Measurements from ENCODE around the gene DNMT3A. TPM values are rescaled to one million over a fixed set of nuclear protein-coding genes. Genes with fewer than 3 reads are reported as not detected.

The DNMT3A gene
- total and polyA plus RNA-seq, 2 donors (not counting 1 experiment from before 2014, with no cell fraction given) = 8.9 to 24.5 TPM

- H3K27me3 ChIP-seq (replicated peaks in 1 of 4; ENCODE audit: control extremely low read depth in 1 of 4, control insufficient read depth in 3 of 4, insufficient read depth in 4 of 4, low read length in 3 of 4) = no peaks in the 10 kb centered on the region
- DNase-seq (no peak), ATAC-seq (ENCODE audit: low read depth) (no peak)
- H3K4me1 ChIP-seq (ENCODE audit: control insufficient read depth in 2 of 2, insufficient read depth in 2 of 2, low read length in 2 of 2) = peaks cover 9 to 25% of the 10 kb centered on the region in 2 donors
- H3K4me1 Mint-ChIP-seq = peaks cover 17% of the 10 kb centered on the region
- H3K27ac ChIP-seq (ENCODE audit: low read length in 2 of 2) = no peak overlapping the region
- ChIA-PET POLR2A (no interaction called here), CTCF (interaction anchor here (0.7 to 1.4 kb wide), 3 partner anchors 20 to 114 kb away, joined by 3 to 4 read pairs (median 3); no protein-coding TSS in a partner anchor)
- H4K20me1 ChIP-seq (ENCODE audit: control insufficient read depth, insufficient read depth, low read length, poor library complexity, severe bottlenecking) = peaks cover 15% of the 10 kb centered on the region
- intact Hi-C loops (cut with micrococcal nuclease) = no loop called here
- no peaks in the 10 kb centered on the region for H3K9me3 Mint-ChIP-seq (ENCODE audit: insufficient read depth)
- H3K4me3 Mint-ChIP-seq = no peak overlapping the region
- no peak overlapping the region for H3K4me2 ChIP-seq (replicated peaks; ENCODE audit: low read depth, low read length, poor library complexity, severe bottlenecking)
- 95% methylated on average over 18 of the region's 20 CpGs for WGBS (ENCODE audit: insufficient coverage)
- no peak overlapping the region for H3K9ac ChIP-seq (ENCODE audit: low read length)
- H2AFZ ChIP-seq (ENCODE audit: insufficient read depth, low read depth, low read length, poor library complexity, severe bottlenecking) = no peak overlapping the region
- no peaks in the 10 kb centered on the region for H3K9me3 ChIP-seq (ENCODE audit: control extremely low read depth in 1 of 3, control insufficient read depth in 2 of 3, insufficient read depth in 1 of 3, low read length in 2 of 3)
- H3K79me2 ChIP-seq (ENCODE audit: control insufficient read depth, insufficient read depth, low read length) = peaks cover 20% of the 10 kb centered on the region
- no peak overlapping the region for H3K4me3 ChIP-seq (ENCODE audit: control extremely low read depth in 1 of 5, extremely low read depth in 1 of 5, insufficient read depth in 1 of 5, low read depth in 2 of 5, low read length in 4 of 5)
- TF ChIP-seq CTCF (IDR thresholded peaks at IDR 0.05) = no peak
- peaks cover 4 to 49% of the 10 kb centered on the region in 2 experiments for H3K36me3 ChIP-seq (replicated peaks in 1 of 2; ENCODE audit: control extremely low read depth in 1 of 2, control insufficient read depth in 1 of 2, extremely low read depth in 1 of 2, insufficient read depth in 2 of 2, low read length in 1 of 2)
- no peak overlapping the region for H3K27ac Mint-ChIP-seq
- H3K27me3 Mint-ChIP-seq = no peaks in the 10 kb centered on the region
These were observed 93.8 kb downstream of the DNMT3A start for GRCh38 chr2:25247792-25248512.

GRCh38 chr2:25246558-25247290, 95.0 kb downstream of the DNMT3A start:
- H3K27ac Mint-ChIP-seq = no peak overlapping the region

More at GRCh38 chr2:25246558-25247290, 95.0 kb downstream of the DNMT3A start:
- intact Hi-C loops (cut with micrococcal nuclease) = no loop called here
- DNase-seq (no peak), ATAC-seq (ENCODE audit: low read depth) (no peak)
- Histone ChIP-seq H3K4me2 (replicated peaks; ENCODE audit: low read depth, low read length, poor library complexity, severe bottlenecking) (no peak overlapping the region), H3K79me2 (ENCODE audit: control insufficient read depth, insufficient read depth, low read length) (peaks cover 18% of the 10 kb centered on the region), H3K4me3 (ENCODE audit: control extremely low read depth in 1 of 5, extremely low read depth in 1 of 5, insufficient read depth in 1 of 5, low read depth in 2 of 5, low read length in 4 of 5) (no peak overlapping the region), H3K27me3 (replicated peaks in 1 of 4; ENCODE audit: control extremely low read depth in 1 of 4, control insufficient read depth in 3 of 4, insufficient read depth in 4 of 4, low read length in 3 of 4) (no peaks in the 10 kb centered on the region), H3K4me1 (ENCODE audit: control insufficient read depth in 2 of 2, insufficient read depth in 2 of 2, low read length in 2 of 2) (peaks cover 7 to 18% of the 10 kb centered on the region in 2 donors), H2AFZ (ENCODE audit: insufficient read depth, low read depth, low read length, poor library complexity, severe bottlenecking) (no peak overlapping the region), H3K27ac (ENCODE audit: low read length in 2 of 2) (no peak overlapping the region), H4K20me1 (ENCODE audit: control insufficient read depth, insufficient read depth, low read length, poor library complexity, severe bottlenecking) (peaks cover 15% of the 10 kb centered on the region), H3K9ac (ENCODE audit: low read length) (no peak overlapping the region), H3K36me3 (replicated peaks in 1 of 2; ENCODE audit: control extremely low read depth in 1 of 2, control insufficient read depth in 1 of 2, extremely low read depth in 1 of 2, insufficient read depth in 2 of 2, low read length in 1 of 2) (peaks cover 4 to 60% of the 10 kb centered on the region in 2 experiments), H3K9me3 (ENCODE audit: control extremely low read depth in 1 of 3, control insufficient read depth in 2 of 3, insufficient read depth in 1 of 3, low read length in 2 of 3) (no peaks in the 10 kb centered on the region)
- 97% methylated on average over 25 of the region's 26 CpGs for WGBS (ENCODE audit: insufficient coverage)
- CTCF ChIA-PET = interaction anchor here (1.4 kb wide), 2 partner anchors 18 to 81 kb away, joined by 3 to 4 read pairs; no protein-coding TSS in a partner anchor
- POLR2A ChIA-PET = no interaction called here
- Mint-ChIP-seq H3K9me3 (ENCODE audit: insufficient read depth) (no peaks in the 10 kb centered on the region), H3K27me3 (no peaks in the 10 kb centered on the region), H3K4me3 (no peak overlapping the region), H3K4me1 (peaks cover 15% of the 10 kb centered on the region)
- no peak for TF ChIP-seq EZH2 (IDR thresholded peaks at IDR 0.05; ENCODE audit: borderline replicate concordance, insufficient read depth, low read depth, low read length, poor library complexity, severe bottlenecking)
- no peak for TF ChIP-seq CTCF (IDR thresholded peaks at IDR 0.05)

All from B cell (primary cell).